ENCODE results near the gene LCN6.

Gene LCN6

DNA sequence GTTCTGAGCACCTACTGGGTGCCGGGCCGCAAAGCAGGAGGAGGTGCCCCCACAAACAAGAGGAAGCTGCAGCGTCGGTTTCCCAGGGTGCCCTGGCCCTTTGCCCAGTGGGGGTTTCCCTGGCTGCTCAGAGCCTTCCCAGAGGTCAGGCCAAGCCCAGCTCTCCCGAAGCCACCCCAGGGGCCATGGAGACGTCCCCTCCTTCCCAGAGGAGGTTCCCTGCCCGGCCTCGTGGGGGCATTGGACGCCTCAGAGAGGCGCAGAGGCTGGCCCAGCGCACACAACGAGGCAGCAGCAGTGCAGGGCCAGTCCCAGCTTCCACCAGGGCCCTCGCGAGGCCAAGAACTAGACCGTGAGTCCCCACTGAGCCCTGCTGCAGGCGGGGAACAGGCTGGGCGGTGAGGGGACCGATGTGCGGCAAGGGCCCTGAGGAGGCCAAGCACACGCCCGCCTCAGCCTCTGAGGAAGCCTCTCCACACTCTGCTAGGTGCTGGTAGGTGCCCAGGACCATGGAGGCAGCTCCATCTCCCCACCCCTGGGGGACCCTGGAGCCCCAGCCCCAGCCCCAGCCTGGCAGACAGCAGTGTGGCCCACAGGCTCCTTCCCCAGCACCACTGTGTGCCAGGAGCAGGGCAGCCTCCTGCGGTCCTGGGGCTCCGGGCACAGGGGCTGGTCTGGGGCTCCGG lies 29.0 kb downstream of the LCN6 start:
- no peak for DNase-seq
- Histone ChIP-seq H3K9me3 (no peaks in the 10 kb centered on the region), H3K27me3 (no peaks in the 10 kb centered on the region), H3K36me3 (peaks cover 50% of the 10 kb centered on the region), H3K4me1 (peaks cover 35% of the 10 kb centered on the region), H3K4me3 (ENCODE audit: low read depth, low read length) (no peak overlapping the region)
- TF ChIP-seq, protein P1, sequence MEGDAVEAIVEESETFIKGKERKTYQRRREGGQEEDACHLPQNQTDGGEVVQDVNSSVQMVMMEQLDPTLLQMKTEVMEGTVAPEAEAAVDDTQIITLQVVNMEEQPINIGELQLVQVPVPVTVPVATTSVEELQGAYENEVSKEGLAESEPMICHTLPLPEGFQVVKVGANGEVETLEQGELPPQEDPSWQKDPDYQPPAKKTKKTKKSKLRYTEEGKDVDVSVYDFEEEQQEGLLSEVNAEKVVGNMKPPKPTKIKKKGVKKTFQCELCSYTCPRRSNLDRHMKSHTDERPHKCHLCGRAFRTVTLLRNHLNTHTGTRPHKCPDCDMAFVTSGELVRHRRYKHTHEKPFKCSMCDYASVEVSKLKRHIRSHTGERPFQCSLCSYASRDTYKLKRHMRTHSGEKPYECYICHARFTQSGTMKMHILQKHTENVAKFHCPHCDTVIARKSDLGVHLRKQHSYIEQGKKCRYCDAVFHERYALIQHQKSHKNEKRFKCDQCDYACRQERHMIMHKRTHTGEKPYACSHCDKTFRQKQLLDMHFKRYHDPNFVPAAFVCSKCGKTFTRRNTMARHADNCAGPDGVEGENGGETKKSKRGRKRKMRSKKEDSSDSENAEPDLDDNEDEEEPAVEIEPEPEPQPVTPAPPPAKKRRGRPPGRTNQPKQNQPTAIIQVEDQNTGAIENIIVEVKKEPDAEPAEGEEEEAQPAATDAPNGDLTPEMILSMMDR (IDR thresholded peaks at IDR 0.05; ENCODE audit: low read depth, low read length), result no peak

DNA sequence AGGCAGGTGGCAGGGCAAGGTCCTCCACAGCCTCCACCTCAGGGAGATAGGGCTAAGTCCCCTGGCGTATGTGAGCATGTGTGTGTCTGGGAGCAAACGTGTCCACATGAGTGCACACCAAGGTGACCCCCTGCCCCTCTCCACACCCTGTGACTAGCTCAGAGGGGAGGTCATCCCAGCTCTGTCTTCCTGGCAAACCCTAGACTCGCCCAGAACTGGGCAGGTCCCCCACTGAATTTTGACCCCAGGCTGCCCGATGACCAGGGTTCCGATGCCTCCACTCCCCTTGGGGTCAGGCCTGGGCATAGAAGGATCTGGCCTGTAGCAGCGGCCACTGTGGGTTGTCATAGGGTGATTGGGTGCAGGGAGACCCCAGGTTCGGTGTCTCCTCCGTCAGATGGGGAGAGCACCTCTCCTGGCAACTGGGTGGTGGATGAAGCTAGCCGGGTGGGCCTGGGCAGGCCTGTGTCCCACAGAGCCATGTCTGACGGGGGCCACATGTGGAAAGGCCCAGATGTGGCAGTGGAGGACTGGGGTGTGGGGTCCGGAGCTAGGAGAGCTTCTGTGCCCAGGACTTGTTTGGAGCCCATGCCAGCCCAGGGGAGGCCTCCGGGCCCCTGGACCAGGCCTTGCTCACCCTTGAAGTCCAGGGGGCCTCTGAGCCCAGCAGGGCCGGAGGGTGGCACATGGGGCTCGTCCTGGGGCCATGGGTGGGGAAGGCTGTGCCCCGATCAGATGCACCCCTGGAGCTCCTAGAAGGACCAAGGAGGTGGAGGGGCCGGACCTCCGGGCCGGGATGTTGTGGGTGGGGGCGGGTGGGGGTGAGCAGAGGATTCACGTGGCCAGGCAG lies 29.8 kb downstream of the LCN6 start:
- TF ChIP-seq, protein P1 (IDR thresholded peaks at IDR 0.05; ENCODE audit: low read depth, low read length), result no peak
- Histone ChIP-seq H3K4me3 (ENCODE audit: low read depth, low read length) (no peak overlapping the region), H3K36me3 (peaks cover 48% of the 10 kb centered on the region), H3K9me3 (no peaks in the 10 kb centered on the region), H3K4me1 (peaks cover 43% of the 10 kb centered on the region), H3K27me3 (no peaks in the 10 kb centered on the region)
- DNase-seq, result no peak

DNA sequence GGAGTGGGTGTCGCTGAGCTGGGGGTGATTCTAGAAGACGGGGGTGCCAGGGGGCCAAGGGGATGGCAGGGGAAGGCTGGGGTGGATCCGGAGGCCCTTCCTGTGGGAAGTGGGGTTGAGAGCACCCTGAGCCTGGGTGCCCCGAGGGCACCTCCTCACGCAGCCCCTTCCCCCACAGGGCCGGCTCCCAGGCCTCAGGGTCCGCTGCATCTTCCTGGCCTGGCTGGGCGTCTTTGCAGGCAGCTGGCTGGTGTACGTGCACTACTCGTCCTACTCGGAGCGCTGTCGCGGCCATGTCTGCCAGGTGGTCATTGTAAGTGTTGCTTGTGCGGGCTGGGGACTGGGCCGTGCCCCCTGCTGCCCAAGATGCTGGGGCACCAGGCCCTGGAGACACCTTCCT lies 30.9 kb downstream of the LCN6 start:
- H3K36me3 ChIP-seq, result peaks cover 37% of the 10 kb centered on the region
- peaks cover 40% of the 10 kb centered on the region for H3K4me1 ChIP-seq
- H3K27me3 ChIP-seq, result no peaks in the 10 kb centered on the region
- TF ChIP-seq, protein P1 (IDR thresholded peaks at IDR 0.05; ENCODE audit: low read depth, low read length), result no peak
- no peak for DNase-seq
- no peak overlapping the region for H3K4me3 ChIP-seq (ENCODE audit: low read depth, low read length)
- H3K9me3 ChIP-seq, result no peaks in the 10 kb centered on the region

DNA sequence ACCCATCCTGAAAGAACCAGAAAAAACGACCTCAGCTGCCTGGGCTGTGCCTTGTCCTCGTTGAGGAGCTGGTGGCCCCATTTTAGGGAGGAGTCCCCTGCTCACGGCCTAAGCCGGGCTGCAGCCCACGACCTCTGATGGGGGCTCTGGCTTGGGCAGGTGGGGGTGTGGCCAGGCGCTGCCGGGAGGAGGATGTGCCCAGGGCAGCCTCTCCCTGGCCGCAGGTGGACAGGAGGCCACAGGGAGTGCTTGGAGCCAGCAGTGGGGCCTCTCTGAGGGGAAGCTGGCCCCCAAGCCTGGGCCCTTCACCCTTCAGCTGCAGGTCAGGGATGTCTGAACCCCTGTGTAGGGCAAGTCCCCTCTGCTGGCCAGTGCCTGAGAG lies 33.4 kb downstream of the LCN6 start:
- H3K9me3 ChIP-seq, result no peaks in the 10 kb centered on the region
- H3K27me3 ChIP-seq, result no peaks in the 10 kb centered on the region
- H3K36me3 ChIP-seq, result peaks cover 23% of the 10 kb centered on the region
- TF ChIP-seq, protein P1 (IDR thresholded peaks at IDR 0.05; ENCODE audit: low read depth, low read length), result no peak
- peaks cover 18% of the 10 kb centered on the region for H3K4me1 ChIP-seq
- no peak for DNase-seq
- no peak overlapping the region for H3K4me3 ChIP-seq (ENCODE audit: low read depth, low read length)

DNA sequence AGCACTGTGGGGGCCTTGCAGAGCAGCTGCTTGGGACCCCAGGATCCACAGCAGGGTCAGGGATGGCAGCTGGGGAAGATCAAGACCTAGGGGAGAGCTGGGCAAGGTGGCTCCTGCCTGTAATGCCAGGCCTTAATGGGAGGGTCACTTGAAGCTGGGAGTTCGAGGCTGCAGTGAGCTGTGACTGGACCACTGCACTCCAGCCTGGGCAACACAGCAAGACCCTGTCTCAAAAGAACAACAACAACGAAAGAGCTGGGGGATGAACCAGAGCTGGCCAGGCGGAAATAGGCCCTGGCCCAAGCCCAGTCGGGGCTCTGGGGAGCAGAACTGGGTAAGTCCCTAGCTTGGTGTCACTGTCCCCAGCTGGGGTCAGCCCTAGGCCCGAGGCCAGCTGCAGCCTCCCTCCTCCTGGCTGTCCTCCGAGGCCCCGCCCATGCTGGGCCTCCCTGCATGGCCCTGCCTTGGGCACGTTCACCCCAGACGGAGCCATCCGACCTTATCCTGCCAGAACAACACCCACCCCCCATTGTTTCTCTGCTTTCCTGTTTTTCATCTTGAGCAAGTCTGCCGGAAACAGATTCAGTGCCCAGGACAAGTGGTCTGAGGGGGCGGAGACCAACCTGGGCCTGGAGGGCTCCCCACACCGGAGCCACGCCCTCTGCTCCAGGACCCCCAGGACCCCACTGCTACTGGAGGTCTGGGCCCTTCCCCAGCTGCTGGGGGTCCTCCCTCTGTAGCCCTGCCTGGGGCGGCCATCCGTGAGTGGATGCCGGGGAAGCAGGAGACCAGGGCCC lies 34.0 kb downstream of the LCN6 start:
- peaks cover 15% of the 10 kb centered on the region for H3K4me1 ChIP-seq
- H3K36me3 ChIP-seq, result peaks cover 19% of the 10 kb centered on the region
- no peak for DNase-seq
- H3K4me3 ChIP-seq (ENCODE audit: low read depth, low read length), result peak overlapping the region; percentile 83
- H3K27me3 ChIP-seq, result no peaks in the 10 kb centered on the region
- H3K9me3 ChIP-seq, result no peaks in the 10 kb centered on the region
- TF ChIP-seq, protein P1 (IDR thresholded peaks at IDR 0.05; ENCODE audit: low read depth, low read length), result no peak
